ENCODE measurements around the gene ETNK2. TPM values are rescaled to one million over a fixed set of nuclear protein-coding genes. Genes with fewer than 3 reads are reported as not detected.

The ETNK2 gene
- total and polyA plus RNA-seq, 2 of the 13 experiments (the other 11 are each of a cell fraction or from before 2014, with no cell fraction given), result 15.5 to 42.8 TPM

DNA sequence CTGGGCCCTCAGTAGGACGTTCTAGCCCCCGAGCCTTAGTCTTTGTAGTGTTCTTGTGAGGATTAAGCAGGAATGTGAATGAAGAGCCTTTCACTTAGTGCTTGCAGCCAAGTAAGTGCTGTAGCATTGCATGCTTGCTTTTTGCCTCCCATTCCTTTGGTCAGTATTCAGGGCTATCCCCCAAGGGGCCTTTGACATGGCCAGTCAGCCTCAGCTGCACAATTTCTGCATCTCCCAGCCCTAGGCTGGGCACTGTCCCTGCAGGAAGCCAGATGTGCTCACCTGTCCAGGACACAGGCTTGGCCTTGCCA, 48.5 kb downstream of the ETNK2 start (continued):
- TF ChIP-seq DR1 (CRISPR knock-in tag; IDR thresholded peaks at IDR 0.05) (no peak), HNRNPL (IDR thresholded peaks at IDR 0.05; ENCODE audit: low read depth, low read length) (no peak), ZNF546 (CRISPR knock-in tag; conservative IDR thresholded peaks at IDR 0.05) (no peak)

DNA sequence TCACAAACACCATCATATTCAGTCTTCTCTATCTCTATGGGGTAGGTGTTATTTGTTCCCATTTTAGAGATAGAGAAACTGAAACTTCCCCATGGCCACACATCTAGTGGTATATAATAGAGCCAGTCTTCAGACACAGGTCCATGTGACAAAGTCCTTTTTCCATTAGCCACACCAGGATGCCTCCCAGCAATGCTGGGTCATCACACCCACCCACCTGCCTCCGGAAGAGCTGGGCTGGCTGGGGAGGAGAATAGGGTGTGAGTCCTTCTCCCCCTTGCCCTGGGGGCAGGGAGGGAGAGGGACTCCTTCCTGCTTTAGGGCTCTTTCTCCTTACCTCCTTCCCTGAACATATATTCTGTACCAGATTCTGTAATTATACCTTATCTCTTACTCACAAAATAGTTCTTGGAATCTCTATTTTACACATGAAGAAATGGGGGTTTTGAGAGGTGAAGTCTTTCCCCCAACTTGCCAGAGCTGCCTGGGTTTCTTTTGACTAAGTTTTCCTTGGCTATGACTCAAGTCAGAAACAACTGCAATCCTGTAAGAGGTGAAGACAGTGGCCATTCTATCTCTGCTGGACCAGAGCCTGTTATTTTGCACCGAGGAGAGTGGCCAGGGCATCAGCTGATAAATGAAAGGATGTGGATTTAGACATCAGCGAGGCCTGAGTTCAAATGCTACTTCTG, 49.0 kb downstream of the ETNK2 start:
- no peaks in the 10 kb centered on the region for H3K9me3 ChIP-seq (ENCODE audit: low read length)
- H3K4me2 ChIP-seq (ENCODE audit: low read depth, low read length), result peak overlapping the region; percentile 85
- H3K4me1 ChIP-seq (ENCODE audit: insufficient read depth, low read length), result peaks cover 74% of the 10 kb centered on the region
- H3K36me3 ChIP-seq (replicated peaks in 1 of 2; ENCODE audit: control insufficient read depth in 1 of 2, insufficient read depth in 2 of 2, low read length in 2 of 2), result peaks cover 0 to 2% of the 10 kb centered on the region in 2 experiments; a peak in 1 of 5 replicates
- H3K9ac ChIP-seq (ENCODE audit: insufficient read depth, low read depth, low read length), result no peak overlapping the region
- ChIA-PET POLR2A (interaction anchor here (0.6 to 3.6 kb wide), 7 partner anchors 9 to 51 kb away, joined by 3 to 20 read pairs (median 8); partner anchors contain the start of gene SOX13), CTCF (ENCODE audit: low intra/inter-chr PET ratio, low total read pairs) (no interaction called here)
- in situ Hi-C loops (cut with HindIII; ENCODE audit: extremely low pct_ligation_motif_present, low pct_unique_long_range_greater_than_20kb) (no loop called here), intact Hi-C loops (cut with micrococcal nuclease; ENCODE audit: unreplicated experiment) (loop anchor here (1.0 kb wide), 2 partner anchors 10 to 29 kb away; no protein-coding TSS in a partner anchor)
- peak; percentile 63 for ATAC-seq
- H3K79me2 ChIP-seq (ENCODE audit: insufficient read depth, low read length), result peaks cover 89% of the 10 kb centered on the region
- peak overlapping the region in 1 of 3 experiments; percentile 68; a peak in 3 of 6 replicates for H3K4me3 ChIP-seq (replicated peaks in 1 of 3; ENCODE audit: insufficient read depth in 1 of 3, low read depth in 2 of 3, low read length in 3 of 3)
- peak overlapping the region; percentile 64 for H3K27ac ChIP-seq (ENCODE audit: extremely low read length, insufficient read depth, low read length)
- no peaks in the 10 kb centered on the region for H3K27me3 ChIP-seq (ENCODE audit: control insufficient read depth in 1 of 2, insufficient read depth in 2 of 2, low read length in 2 of 2)
- FAIRE-seq, result no peak
- no TSS peak for BruUV-seq (replicated peaks)
- no peak overlapping the region for H2AFZ ChIP-seq (ENCODE audit: low read length)
- DNase-seq (ENCODE audit: low spot score), result peak; percentile 49
- H4K20me1 ChIP-seq (ENCODE audit: insufficient read depth, low read length), result 0 out of 2 replicates have a peak, but pooled peaks cover 3% of the 10 kb centered on the region
- 60% methylated on average over 3 of the region's 3 CpGs for WGBS (ENCODE audit: low lambda C conversion rate)
- TF ChIP-seq ZNF451 (CRISPR knock-in tag; IDR thresholded peaks at IDR 0.05), result no peak
- TF ChIP-seq TOPORS (CRISPR knock-in tag; IDR thresholded peaks at IDR 0.05), result 0 out of 2 replicates have a peak, but pooled peaks have one; percentile 5
- no peak for TF ChIP-seq GABPA (IDR thresholded peaks at IDR 0.05; ENCODE audit: low read depth, low read length)
- peak; percentile 35; the same call in 1 of the 2 replicates for TF ChIP-seq GABPA (CRISPR knock-in tag; IDR thresholded peaks at IDR 0.05; ENCODE audit: low read depth)
- TF ChIP-seq KDM1A (CRISPR knock-in tag; IDR thresholded peaks at IDR 0.05), result 0 out of 2 replicates have a peak, but pooled peaks have one; percentile 53
- TF ChIP-seq FOXP4 (CRISPR knock-in tag; IDR thresholded peaks at IDR 0.05), result peak; percentile 43; the same call in 1 of the 2 replicates
- no peak for TF ChIP-seq ZNF281 (CRISPR knock-in tag; IDR thresholded peaks at IDR 0.05; ENCODE audit: borderline replicate concordance)
- no peak for TF ChIP-seq ARHGAP35 (CRISPR knock-in tag; IDR thresholded peaks at IDR 0.05; ENCODE audit: borderline replicate concordance)
- peak; percentile 12; the same call in 1 of the 2 replicates for TF ChIP-seq TFAP4 (IDR thresholded peaks at IDR 0.05; ENCODE audit: borderline replicate concordance, low read depth)
- TF ChIP-seq ZNF343 (CRISPR knock-in tag; IDR thresholded peaks at IDR 0.05), result 0 out of 2 replicates have a peak, but pooled peaks have one; percentile 31
- TF ChIP-seq, protein P1, sequence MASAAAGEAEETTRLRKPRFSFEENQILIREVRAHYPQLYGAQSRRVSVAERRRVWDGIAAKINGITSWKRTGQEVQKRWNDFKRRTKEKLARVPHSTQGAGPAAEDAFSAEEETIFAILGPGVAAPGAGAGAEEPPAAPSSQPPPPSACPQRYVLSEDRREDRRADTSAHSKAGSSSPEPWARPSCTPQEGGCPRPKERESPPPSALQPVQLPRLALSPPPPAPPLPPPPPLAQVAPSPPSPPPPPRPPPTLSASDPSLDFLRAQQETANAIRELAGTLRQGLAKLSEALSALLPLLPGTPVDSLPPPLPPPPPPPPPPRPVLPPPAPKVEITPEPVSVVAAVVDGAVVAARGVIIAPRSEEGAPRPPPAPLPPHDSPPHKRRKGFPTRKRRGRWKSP (CRISPR knock-in tag; IDR thresholded peaks at IDR 0.05), result no peak
- 0 out of 2 replicates have a peak, but pooled peaks have one; percentile 10 for TF ChIP-seq HDAC2 (CRISPR knock-in tag; IDR thresholded peaks at IDR 0.05)
- TF ChIP-seq GTF2F1 (IDR thresholded peaks at IDR 0.05; ENCODE audit: low read length), result no peak
